H9 (cell line): Measurements from ENCODE around the gene CDHR5. TPM values are rescaled to one million over a fixed set of nuclear protein-coding genes. Genes with fewer than 3 reads are reported as not detected.

ENCODE experiments used
- DNase-seq: peaks from one replicate; pipeline ENCODE4 v3.0.0-alpha.2; 2017
- H2AFZ ChIP-seq: one replicate; pipeline ENCODE4 v1.6.1; 2013; ENCODE audit warnings: mild to moderate bottlenecking, low read length, control low read depth, moderate library complexity
- H2AK5ac ChIP-seq: 2 replicates; pipeline ENCODE4 v1.6.1; 2013; ENCODE audit warnings: low read length, control low read depth, mixed read lengths; ENCODE audit not compliant: insufficient read length
- H2BK120ac ChIP-seq: one replicate; pipeline ENCODE4 v1.6.1; 2013; ENCODE audit warnings: low read depth, mild to moderate bottlenecking, low read length, control low read depth, inconsistent platforms; ENCODE audit not compliant: poor library complexity, severe bottlenecking
- H2BK12ac ChIP-seq: 2 replicates; pipeline ENCODE4 v1.6.1; 2013; ENCODE audit warnings: low read length, control low read depth, mixed read lengths, low read depth; ENCODE audit not compliant: insufficient read length
- H2BK15ac ChIP-seq: 2 replicates; pipeline ENCODE4 v1.6.1; 2013; ENCODE audit warnings: low read depth, low read length, control low read depth
- H2BK20ac ChIP-seq: one replicate; pipeline ENCODE4 v1.6.1; 2013; ENCODE audit warnings: low read depth, mild to moderate bottlenecking, low read length, control low read depth, inconsistent platforms; ENCODE audit not compliant: poor library complexity, severe bottlenecking
- H2BK5ac ChIP-seq: 2 replicates; pipeline ENCODE4 v1.6.1; 2013; ENCODE audit warnings: low read length, control low read depth, mixed read lengths; ENCODE audit not compliant: insufficient read length
- H3K14ac ChIP-seq: 2 replicates; pipeline ENCODE4 v1.6.1; 2013; ENCODE audit warnings: low read length, control low read depth; ENCODE audit not compliant: insufficient read depth
- H3K18ac ChIP-seq: 2 replicates; pipeline ENCODE4 v1.6.1; 2013; ENCODE audit warnings: low read depth, mild to moderate bottlenecking, mixed read lengths, low read length, control low read depth; ENCODE audit not compliant: insufficient read length
- H3K23ac ChIP-seq: 2 replicates; pipeline ENCODE4 v1.6.1; 2013; ENCODE audit warnings: low read length, control low read depth, mixed read lengths, low read depth; ENCODE audit not compliant: insufficient read length
- H3K23me2 ChIP-seq: 2 replicates; pipeline ENCODE4 v1.6.1; 2013; ENCODE audit warnings: low read depth, mild to moderate bottlenecking, mixed read lengths, low read length, control low read depth; ENCODE audit not compliant: insufficient read length, poor library complexity, severe bottlenecking
- H3K27ac ChIP-seq: 2 replicates; pipeline ENCODE4 v1.5.1; 2013; ENCODE audit warnings: low read length, control low read depth, mixed read lengths, low read depth; ENCODE audit not compliant: insufficient read length
- H3K27me3 ChIP-seq: 2 replicates; pipeline ENCODE4 v1.6.1; 2013; ENCODE audit warnings: low read length, control low read depth, inconsistent platforms; ENCODE audit not compliant: insufficient read depth
- H3K4ac ChIP-seq: 2 replicates; pipeline ENCODE4 v1.6.1; 2013; ENCODE audit warnings: low read depth, mild to moderate bottlenecking, control low read depth, inconsistent platforms, low read length, moderate library complexity
- H3K4me1 ChIP-seq: 2 replicates; pipeline ENCODE4 v1.6.1; 2013; ENCODE audit warnings: low read length, control low read depth, inconsistent platforms; ENCODE audit not compliant: insufficient read depth
- H3K4me2 ChIP-seq: 2 replicates; pipeline ENCODE4 v1.6.1; 2013; ENCODE audit warnings: low read length, control low read depth, mixed read lengths; ENCODE audit not compliant: insufficient read length, insufficient read depth
- H3K56ac ChIP-seq: 2 replicates; pipeline ENCODE4 v1.6.1; 2013; ENCODE audit warnings: low read depth, mild to moderate bottlenecking, mixed read lengths, low read length, control low read depth; ENCODE audit not compliant: insufficient read length
- H3K79me1 ChIP-seq: 2 replicates; pipeline ENCODE4 v1.6.1; 2013; ENCODE audit warnings: low read depth, mild to moderate bottlenecking, moderate library complexity, low read length, control low read depth, inconsistent platforms; ENCODE audit not compliant: insufficient read depth, poor library complexity, severe bottlenecking
- H3K79me2 ChIP-seq: 2 replicates; pipeline ENCODE4 v1.6.1; 2013; ENCODE audit warnings: low read length, control low read depth, inconsistent platforms; ENCODE audit not compliant: insufficient read depth
- H3K9ac ChIP-seq: 2 replicates; pipeline ENCODE4 v1.6.1; 2013; ENCODE audit warnings: low read length, control low read depth, mixed read lengths; ENCODE audit not compliant: insufficient read length; ENCODE audit errors: extremely low read depth
- H3K9me3 ChIP-seq: one replicate; pipeline ENCODE4 v1.6.1; 2013; ENCODE audit warnings: low read depth, low read length, inconsistent platforms; ENCODE audit not compliant: control insufficient read depth
- H3T11ph ChIP-seq: one replicate; pipeline ENCODE4 v1.6.1; 2013; ENCODE audit warnings: mild to moderate bottlenecking, low read length, control low read depth, inconsistent platforms
- H4K20me1 ChIP-seq: one replicate; pipeline ENCODE4 v1.6.1; 2013; ENCODE audit not compliant: control insufficient read depth, insufficient read length, insufficient read depth
- H4K5ac ChIP-seq: 2 replicates; pipeline ENCODE4 v1.6.1; 2013; ENCODE audit warnings: low read depth, mild to moderate bottlenecking, mixed read lengths, low read length, control low read depth; ENCODE audit not compliant: insufficient read length
- H4K8ac ChIP-seq: replicated peaks from 2 replicates; pipeline ENCODE4 v1.6.1; 2013; ENCODE audit warnings: low read length, control low read depth, mixed read lengths, low read depth; ENCODE audit not compliant: insufficient read length
- H4K91ac ChIP-seq: 2 replicates; pipeline ENCODE4 v1.6.1; 2013; ENCODE audit warnings: low read depth, mild to moderate bottlenecking, moderate library complexity, mixed read lengths, low read length, control low read depth; ENCODE audit not compliant: insufficient read length
- H3K27ac Mint-ChIP-seq, 3 experiments: 2 replicates in 2 of 3; 3 replicates in 1 of 3; pipeline ENCODE4 v1.8.0; 2020 to 2021; ENCODE audit warnings: mixed read lengths in 3 of 3, mild to moderate bottlenecking in 1 of 3, moderate library complexity in 1 of 3
- H3K27me3 Mint-ChIP-seq: 2 replicates; pipeline ENCODE4 v1.8.0; 2021; ENCODE audit warnings: low read depth, mild to moderate bottlenecking, moderate library complexity, mixed read lengths
- H3K36me3 Mint-ChIP-seq, 3 experiments: 2 replicates in 2 of 3; 3 replicates in 1 of 3; pipeline ENCODE4 v1.8.0; 2020 to 2021; ENCODE audit warnings: low read depth in 3 of 3, mixed read lengths in 3 of 3; ENCODE audit not compliant: insufficient read depth in 1 of 3
- H3K4me1 Mint-ChIP-seq, 2 experiments: 2 replicates each; pipeline ENCODE4 v1.8.0; 2020; ENCODE audit warnings: mixed read lengths in 2 of 2
- H3K4me3 Mint-ChIP-seq, 2 experiments: 2 replicates in 1 of 2; 3 replicates in 1 of 2; pipeline ENCODE4 v1.8.0; 2020 to 2021; ENCODE audit warnings: mild to moderate bottlenecking in 2 of 2, mixed read lengths in 2 of 2, moderate library complexity in 1 of 2
- H3K9me3 Mint-ChIP-seq, 2 experiments: 2 replicates in 1 of 2; 3 replicates in 1 of 2; pipeline ENCODE4 v1.8.0; 2020; ENCODE audit warnings: mild to moderate bottlenecking in 2 of 2, mixed read lengths in 2 of 2, moderate library complexity in 1 of 2
- WGBS: extraction: QIAGEN DNeasy Blood & Tissue Kit; methylation state at CpG from one replicate; pipeline ENCODE4 v1.1.7; 2013; ENCODE audit warnings: missing lambda C conversion rate, low lambda C conversion rate, mixed read lengths; ENCODE audit not compliant: insufficient read length; ENCODE audit errors: extremely low coverage; 5-methylcytosine and 5-hydroxymethylcytosine counted together
- total RNA-seq: library from RNA; stranded (reverse); gene quantifications from 2 replicates; pipeline ENCODE4 v1.2.1, GENCODE V29; 2021
- TF ChIP-seq, protein P1 (sequence below): fragments of 200-600 bp; sonication (generic); conservative IDR thresholded peaks from 3 replicates; pipeline ENCODE4 v1.8.0; 2021; ENCODE audit warnings: antibody characterized with exemption, mild to moderate bottlenecking

Gene CDHR5
- total RNA-seq, 1 experiment from 2014 or later = not detected

DNA sequence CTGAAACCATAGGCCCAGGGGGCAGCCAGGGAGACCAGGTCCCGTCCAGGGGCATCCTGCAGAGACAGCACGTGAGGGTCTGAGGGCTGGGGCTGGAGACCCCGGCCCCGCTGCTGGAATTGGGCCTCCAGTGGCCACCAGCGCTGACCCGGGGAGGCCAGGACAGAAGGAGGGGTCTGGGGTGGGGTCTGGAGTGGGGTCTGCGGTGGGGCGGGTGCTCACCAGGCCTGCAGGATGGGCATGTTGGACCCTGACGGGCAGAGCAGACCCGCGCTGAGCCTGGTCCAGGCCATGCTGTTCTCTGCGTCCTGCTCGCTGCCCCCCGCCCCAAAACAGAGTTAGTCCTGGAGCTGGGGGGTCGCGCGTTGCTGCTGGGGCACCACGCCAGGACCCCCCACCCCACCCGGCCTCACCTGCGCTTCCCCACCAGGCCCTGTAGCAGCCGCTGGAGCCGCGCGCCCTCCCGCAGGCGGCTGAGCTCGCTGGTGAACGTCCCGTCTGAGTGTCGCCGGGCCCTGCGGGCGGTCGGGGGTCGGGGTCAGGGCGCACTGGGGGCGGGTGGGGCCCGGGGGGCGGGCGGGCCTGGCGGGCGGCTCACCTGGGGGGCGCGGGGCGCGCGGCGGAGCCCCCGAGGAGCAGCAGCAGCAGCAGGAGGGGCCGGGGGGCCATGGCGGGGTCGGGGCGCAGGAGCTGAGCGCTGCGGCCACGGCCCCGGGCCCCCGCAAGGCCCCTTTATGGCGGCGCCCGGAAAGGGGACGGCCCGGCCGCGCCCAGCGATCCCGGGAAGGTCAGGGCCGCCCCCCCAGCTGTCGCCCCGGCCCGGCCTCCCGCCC, 1.9 kb upstream of the CDHR5 start, which contains the start of gene SCT:
Gene SCT, minus strand, starts transcription at position 707 of the 833 bp plus-strand sequence. Its CDS starts 38 bp downstream, at position 669.
- no peak within 1 kb of the TSS for H2BK12ac ChIP-seq
- H3K14ac ChIP-seq = no peak within 1 kb of the TSS
- no peaks in the 10 kb centered on the region for H3K79me2 ChIP-seq
- Mint-ChIP-seq H3K4me1 (peaks cover 9 to 24% of the 10 kb centered on the region in 2 experiments), H3K27me3 (peaks cover 28% of the 10 kb centered on the region), H3K9me3 (no peaks in the 10 kb centered on the region; a peak in 1 of 5 replicates), H3K27ac (no peak within 1 kb of the TSS), H3K4me3 (peak within 1 kb of the TSS; percentile 46 to 57), H3K36me3 (peaks cover 0 to 3% (median 0%) of the 10 kb centered on the region in 3 experiments; a peak in 3 of 7 replicates)
- no peak within 1 kb of the TSS for H2BK120ac ChIP-seq
- no peak within 1 kb of the TSS for H2BK20ac ChIP-seq
- no peak within 1 kb of the TSS for H2BK5ac ChIP-seq
- peak; percentile 42 for DNase-seq
- H3K18ac ChIP-seq = no peak within 1 kb of the TSS
- no peak within 1 kb of the TSS for H2AK5ac ChIP-seq
- no peaks in the 10 kb centered on the region for H3K79me1 ChIP-seq
- no peak within 1 kb of the TSS for H3K23ac ChIP-seq
- H4K91ac ChIP-seq = no peak within 1 kb of the TSS
- no peak within 1 kb of the TSS for H4K8ac ChIP-seq
- no peak within 1 kb of the TSS for H2AFZ ChIP-seq
- H3K27me3 ChIP-seq = peaks cover 6% of the 10 kb centered on the region; the same call in 1 of the 2 replicates
- H3K27ac ChIP-seq = no peak within 1 kb of the TSS
- no CpG with 5 or more reads among the region's 72 CpGs for WGBS
- TF ChIP-seq, protein P1, sequence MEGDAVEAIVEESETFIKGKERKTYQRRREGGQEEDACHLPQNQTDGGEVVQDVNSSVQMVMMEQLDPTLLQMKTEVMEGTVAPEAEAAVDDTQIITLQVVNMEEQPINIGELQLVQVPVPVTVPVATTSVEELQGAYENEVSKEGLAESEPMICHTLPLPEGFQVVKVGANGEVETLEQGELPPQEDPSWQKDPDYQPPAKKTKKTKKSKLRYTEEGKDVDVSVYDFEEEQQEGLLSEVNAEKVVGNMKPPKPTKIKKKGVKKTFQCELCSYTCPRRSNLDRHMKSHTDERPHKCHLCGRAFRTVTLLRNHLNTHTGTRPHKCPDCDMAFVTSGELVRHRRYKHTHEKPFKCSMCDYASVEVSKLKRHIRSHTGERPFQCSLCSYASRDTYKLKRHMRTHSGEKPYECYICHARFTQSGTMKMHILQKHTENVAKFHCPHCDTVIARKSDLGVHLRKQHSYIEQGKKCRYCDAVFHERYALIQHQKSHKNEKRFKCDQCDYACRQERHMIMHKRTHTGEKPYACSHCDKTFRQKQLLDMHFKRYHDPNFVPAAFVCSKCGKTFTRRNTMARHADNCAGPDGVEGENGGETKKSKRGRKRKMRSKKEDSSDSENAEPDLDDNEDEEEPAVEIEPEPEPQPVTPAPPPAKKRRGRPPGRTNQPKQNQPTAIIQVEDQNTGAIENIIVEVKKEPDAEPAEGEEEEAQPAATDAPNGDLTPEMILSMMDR = no peak
- no peaks in the 10 kb centered on the region for H3K4me1 ChIP-seq
- no peak within 1 kb of the TSS for H4K5ac ChIP-seq
- H3K56ac ChIP-seq = no peak within 1 kb of the TSS
- no peak within 1 kb of the TSS for H3K4ac ChIP-seq
- no peak within 1 kb of the TSS for H2BK15ac ChIP-seq
- H3K9ac ChIP-seq = no peak within 1 kb of the TSS
- H3T11ph ChIP-seq = no peak within 1 kb of the TSS
- no peaks in the 10 kb centered on the region for H3K9me3 ChIP-seq
- H3K23me2 ChIP-seq = no peaks in the 10 kb centered on the region
- H3K4me2 ChIP-seq = peak within 1 kb of the TSS; percentile 40
- H4K20me1 ChIP-seq = no peaks in the 10 kb centered on the region
